Uterus (tissue), 2 donors: ENCODE results near the gene ZIC4.

Experiments used
- CTCF ChIP-seq, 4 experiments: fragments of 200-600 bp in 2 of 4; fragments of 450-650 bp in 2 of 4; sonication (generic) in 2 of 4; IDR thresholded peaks; one replicate each; pipeline ENCODE4 v1.5.1; 2016 to 2019; ENCODE audit warnings: antibody characterized with exemption in 4 of 4, mild to moderate bottlenecking in 2 of 4, moderate library complexity in 1 of 4
- POLR2A ChIP-seq, 2 donors: fragments of 450-650 bp; IDR thresholded peaks; one replicate each; pipeline ENCODE4 v1.6.1; 2016; ENCODE audit warnings: antibody characterized with exemption in 2 of 2, mild to moderate bottlenecking in 1 of 2, moderate library complexity in 1 of 2

GRCh38 chr3:147371140-147371539, 35.2 kb downstream of the ZIC4 start:
- TF ChIP-seq CTCF (IDR thresholded peaks at IDR 0.05) (no peak), POLR2A (IDR thresholded peaks at IDR 0.05) (no peak)
